SK-N-MC (cell line): ENCODE data around the gene MVD.

Experiments used
- EZH2 ChIP-seq: fragments of 200-600 bp; sonication (generic); IDR thresholded peaks from one replicate; pipeline ENCODE4 v1.6.1; 2017; ENCODE audit warnings: antibody characterized with exemption
- POLR2AphosphoS5 ChIP-seq: IDR thresholded peaks from 2 replicates; pipeline ENCODE4 v1.6.1; 2012; ENCODE audit warnings: mild to moderate bottlenecking, low read depth, low read length, borderline replicate concordance

DNA sequence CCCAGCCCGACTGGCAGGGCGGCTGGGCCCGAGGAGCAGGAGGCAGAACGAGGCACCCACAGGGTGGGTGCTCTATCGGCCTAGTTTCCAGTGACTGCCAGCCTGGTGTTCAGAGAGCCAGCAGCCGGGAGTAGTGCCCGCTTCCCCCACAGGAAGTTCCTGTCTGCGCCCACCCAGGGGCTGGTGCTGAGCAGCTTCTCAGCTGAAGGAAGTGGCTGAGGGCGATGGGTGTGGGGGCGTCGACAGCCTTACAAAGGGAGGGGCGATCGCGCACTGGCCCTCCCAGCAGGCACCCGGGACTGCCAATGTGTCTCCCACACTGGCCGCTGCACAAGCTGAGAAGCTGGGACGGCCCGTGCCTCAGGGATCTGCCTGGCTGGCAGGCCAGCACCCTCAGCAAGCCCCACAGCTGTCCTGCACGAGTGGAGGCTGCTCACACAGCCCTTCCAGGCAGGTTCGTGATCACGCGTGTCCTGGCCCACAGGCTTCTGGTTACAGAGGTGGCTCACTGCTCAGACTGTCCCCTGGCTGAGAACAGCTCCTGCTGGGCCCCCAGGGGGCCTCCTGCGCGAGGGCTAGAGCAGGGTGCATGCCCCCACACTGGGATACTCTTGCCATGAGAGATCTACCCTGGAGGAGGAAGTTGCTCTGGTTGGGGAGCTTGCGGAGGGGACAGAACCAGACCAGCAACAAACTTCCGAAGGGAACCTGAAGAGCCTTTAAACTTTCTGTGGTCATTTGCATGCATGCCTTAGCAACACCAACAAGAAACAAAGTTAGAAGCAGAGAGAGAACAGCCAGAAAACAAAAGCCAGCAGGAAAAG, 40.8 kb upstream of the MVD start:
- TF ChIP-seq EZH2 (no peak), POLR2AphosphoS5 (no peak)
